ENCODE data around the gene ADAMTS10.
A peak's percentile ranks its signal among the peaks of the same experiment; 100 is the strongest.

The ADAMTS10 gene

GRCh38 chr19:8655340-8655709 is 44.8 kb upstream of the ADAMTS10 start:
- no peak overlapping the region for H3K4me2 ChIP-seq (ENCODE audit: low read length)
- H3K27ac ChIP-seq (ENCODE audit: low read depth, low read length): no peak overlapping the region
- no peak overlapping the region for H3K4me3 ChIP-seq (ENCODE audit: low read length)
- TF ChIP-seq EZH2phosphoT487 (IDR thresholded peaks at IDR 0.05; ENCODE audit: borderline replicate concordance, low read length) (no peak), CTCF (IDR thresholded peaks at IDR 0.05; ENCODE audit: low read depth, low read length, poor library complexity, severe bottlenecking) (no peak)
- H3K9me2 ChIP-seq (replicated peaks; ENCODE audit: control insufficient read depth, low read length): no peaks in the 10 kb centered on the region
- no peaks in the 10 kb centered on the region for H3K36me3 ChIP-seq (ENCODE audit: control insufficient read depth, low read length)
- H3K79me2 ChIP-seq (ENCODE audit: control insufficient read depth, low read length): no peaks in the 10 kb centered on the region
- no peaks in the 10 kb centered on the region for H3K9me3 ChIP-seq (ENCODE audit: control insufficient read depth, insufficient read depth, low read length)
- H3K4me1 ChIP-seq (ENCODE audit: control insufficient read depth, low read length): 0 out of 2 replicates have a peak, but pooled peaks cover 3% of the 10 kb centered on the region
- no peaks in the 10 kb centered on the region for H3K27me3 ChIP-seq (ENCODE audit: control insufficient read depth, low read length)
- no peaks in the 10 kb centered on the region for H3F3A ChIP-seq (ENCODE audit: control insufficient read depth, insufficient read depth)
- no peaks in the 10 kb centered on the region for H4K20me1 ChIP-seq (ENCODE audit: control insufficient read depth, insufficient read depth, low read depth, low read length)

- no peak overlapping the region for H3K4me3 ChIP-seq (ENCODE audit: low read length)
Measured at GRCh38 chr19:8654591-8655339, 44.2 kb upstream of the ADAMTS10 start.

GRCh38 chr19:8648240-8648639 is 37.7 kb upstream of the ADAMTS10 start:
- Histone ChIP-seq H3K79me2 (ENCODE audit: control insufficient read depth, low read length) (no peaks in the 10 kb centered on the region), H3K27ac (ENCODE audit: low read depth, low read length) (no peak overlapping the region), H3K9me2 (replicated peaks; ENCODE audit: control insufficient read depth, low read length) (no peaks in the 10 kb centered on the region), H3K4me1 (ENCODE audit: control insufficient read depth, low read length) (no peaks in the 10 kb centered on the region), H3K4me3 (ENCODE audit: low read length) (no peak overlapping the region), H3K36me3 (ENCODE audit: control insufficient read depth, low read length) (no peaks in the 10 kb centered on the region), H3K4me2 (ENCODE audit: low read length) (no peak overlapping the region), H3K27me3 (ENCODE audit: control insufficient read depth, low read length) (no peaks in the 10 kb centered on the region), H4K20me1 (ENCODE audit: control insufficient read depth, insufficient read depth, low read depth, low read length) (no peaks in the 10 kb centered on the region), H3K9me3 (ENCODE audit: control insufficient read depth, insufficient read depth, low read length) (no peaks in the 10 kb centered on the region), H3F3A (ENCODE audit: control insufficient read depth, insufficient read depth) (no peaks in the 10 kb centered on the region)
- TF ChIP-seq EZH2phosphoT487 (IDR thresholded peaks at IDR 0.05; ENCODE audit: borderline replicate concordance, low read length) (no peak), CTCF (IDR thresholded peaks at IDR 0.05; ENCODE audit: low read depth, low read length, poor library complexity, severe bottlenecking) (no peak)

More at GRCh38 chr19:8654591-8655339, 44.2 kb upstream of the ADAMTS10 start:
- Histone ChIP-seq H3K4me2 (ENCODE audit: low read length) (peak overlapping the region; percentile 42), H3K27ac (ENCODE audit: low read depth, low read length) (no peak overlapping the region), H3K36me3 (ENCODE audit: control insufficient read depth, low read length) (no peaks in the 10 kb centered on the region), H3K27me3 (ENCODE audit: control insufficient read depth, low read length) (no peaks in the 10 kb centered on the region), H3F3A (ENCODE audit: control insufficient read depth, insufficient read depth) (no peaks in the 10 kb centered on the region), H4K20me1 (ENCODE audit: control insufficient read depth, insufficient read depth, low read depth, low read length) (no peaks in the 10 kb centered on the region), H3K79me2 (ENCODE audit: control insufficient read depth, low read length) (no peaks in the 10 kb centered on the region), H3K9me3 (ENCODE audit: control insufficient read depth, insufficient read depth, low read length) (no peaks in the 10 kb centered on the region), H3K9me2 (replicated peaks; ENCODE audit: control insufficient read depth, low read length) (no peaks in the 10 kb centered on the region), H3K4me1 (ENCODE audit: control insufficient read depth, low read length) (0 out of 2 replicates have a peak, but pooled peaks cover 3% of the 10 kb centered on the region)
- TF ChIP-seq CTCF (IDR thresholded peaks at IDR 0.05; ENCODE audit: low read depth, low read length, poor library complexity, severe bottlenecking): peak; percentile 73
- TF ChIP-seq EZH2phosphoT487 (IDR thresholded peaks at IDR 0.05; ENCODE audit: borderline replicate concordance, low read length): no peak

Measured in DOHH2 (cell line).